ENCODE data around the gene RAVER1.

DNA sequence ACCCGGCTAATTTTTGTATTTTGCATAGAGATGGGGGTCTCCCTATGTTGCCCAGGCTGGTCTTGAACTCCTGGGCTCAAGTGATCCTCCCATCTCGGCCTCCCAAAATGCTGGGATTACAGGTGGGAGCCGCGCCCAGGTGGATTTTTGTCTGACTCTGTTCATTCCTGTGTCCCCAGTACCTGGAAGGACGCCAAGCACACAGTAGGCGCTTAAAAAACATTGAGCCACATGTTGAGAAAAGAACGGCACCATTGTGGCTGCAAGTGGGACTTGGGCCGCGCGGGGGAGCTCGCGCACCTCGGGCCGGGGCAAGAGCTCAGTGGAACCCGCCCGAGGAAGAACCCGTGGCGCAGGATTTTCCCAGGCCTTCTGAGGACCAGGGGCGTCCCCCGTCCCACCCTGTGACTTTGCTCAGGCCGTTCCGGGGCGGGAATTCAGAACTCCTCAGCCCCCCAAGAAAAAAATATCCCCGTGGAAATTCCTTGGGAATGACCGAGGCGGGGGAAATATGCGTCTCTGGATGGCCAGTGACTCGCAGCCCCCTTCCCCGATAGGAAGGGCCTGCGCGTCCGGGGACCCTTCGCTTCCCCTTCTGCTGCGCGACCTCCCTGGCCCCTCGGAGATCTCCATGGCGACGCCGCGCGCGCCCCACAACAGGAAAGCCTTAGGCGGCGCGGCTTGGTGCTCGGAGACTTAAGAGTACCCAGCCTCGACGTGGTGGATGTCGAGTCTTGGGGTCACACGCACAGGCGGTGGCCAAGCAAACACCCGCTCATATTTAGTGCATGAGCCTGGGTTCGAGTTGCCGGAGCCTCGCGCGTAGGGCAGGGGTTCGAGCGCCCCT, 63.8 kb downstream of the RAVER1 start:
- TF ChIP-seq, protein P1, sequence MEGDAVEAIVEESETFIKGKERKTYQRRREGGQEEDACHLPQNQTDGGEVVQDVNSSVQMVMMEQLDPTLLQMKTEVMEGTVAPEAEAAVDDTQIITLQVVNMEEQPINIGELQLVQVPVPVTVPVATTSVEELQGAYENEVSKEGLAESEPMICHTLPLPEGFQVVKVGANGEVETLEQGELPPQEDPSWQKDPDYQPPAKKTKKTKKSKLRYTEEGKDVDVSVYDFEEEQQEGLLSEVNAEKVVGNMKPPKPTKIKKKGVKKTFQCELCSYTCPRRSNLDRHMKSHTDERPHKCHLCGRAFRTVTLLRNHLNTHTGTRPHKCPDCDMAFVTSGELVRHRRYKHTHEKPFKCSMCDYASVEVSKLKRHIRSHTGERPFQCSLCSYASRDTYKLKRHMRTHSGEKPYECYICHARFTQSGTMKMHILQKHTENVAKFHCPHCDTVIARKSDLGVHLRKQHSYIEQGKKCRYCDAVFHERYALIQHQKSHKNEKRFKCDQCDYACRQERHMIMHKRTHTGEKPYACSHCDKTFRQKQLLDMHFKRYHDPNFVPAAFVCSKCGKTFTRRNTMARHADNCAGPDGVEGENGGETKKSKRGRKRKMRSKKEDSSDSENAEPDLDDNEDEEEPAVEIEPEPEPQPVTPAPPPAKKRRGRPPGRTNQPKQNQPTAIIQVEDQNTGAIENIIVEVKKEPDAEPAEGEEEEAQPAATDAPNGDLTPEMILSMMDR (IDR thresholded peaks at IDR 0.05), result peak; percentile 86 to 93 (median 88)
- no peak for TF ChIP-seq POLR2A (IDR thresholded peaks at IDR 0.05)
